GM19099 (cell line): ENCODE results near the gene APBA3.

Source experiments
- POLR2A ChIP-seq: IDR thresholded peaks from 3 replicates; pipeline ENCODE4 v1.6.1; 2011; ENCODE audit warnings: low read depth; ENCODE audit not compliant: insufficient read length; ENCODE audit errors: extremely low read depth

The APBA3 gene

GRCh38 chr19:3796358-3796757 is 34.9 kb upstream of the APBA3 start:
- TF ChIP-seq POLR2A = no peak

- no peak for TF ChIP-seq POLR2A
These were observed 32.3 kb upstream of the APBA3 start for GRCh38 chr19:3793799-3794198.

GRCh38 chr19:3792114-3792513 is 30.6 kb upstream of the APBA3 start:
- no peak for TF ChIP-seq POLR2A

- no peak for TF ChIP-seq POLR2A
These were observed 29.4 kb upstream of the APBA3 start for GRCh38 chr19:3790941-3791340.

- no peak for TF ChIP-seq POLR2A
These were observed 28.8 kb upstream of the APBA3 start for GRCh38 chr19:3790209-3790734.

- no peak for TF ChIP-seq POLR2A
These were observed 27.7 kb upstream of the APBA3 start for GRCh38 chr19:3788996-3789778.

- no peak for TF ChIP-seq POLR2A
These were observed 24.7 kb upstream of the APBA3 start, which contains the start of gene MATK for GRCh38 chr19:3785938-3786824. Gene MATK (minus strand): TSS chr19:3786381. CDS start chr19:3785135, 1,246 bp downstream.

- TF ChIP-seq POLR2A = no peak
These were observed 24.0 kb upstream of the APBA3 start for GRCh38 chr19:3785451-3785937.

GRCh38 chr19:3784607-3785450 is 23.3 kb upstream of the APBA3 start:
- TF ChIP-seq POLR2A = no peak

GRCh38 chr19:3783660-3784584 is 22.4 kb upstream of the APBA3 start:
- no peak for TF ChIP-seq POLR2A

GRCh38 chr19:3782903-3783302 is 21.4 kb upstream of the APBA3 start:
- TF ChIP-seq POLR2A = no peak

- TF ChIP-seq POLR2A = no peak
These were observed 20.8 kb upstream of the APBA3 start for GRCh38 chr19:3782330-3782729.

GRCh38 chr19:3781603-3782002 is 20.1 kb upstream of the APBA3 start:
- TF ChIP-seq POLR2A = no peak

- no peak for TF ChIP-seq POLR2A
These were observed 19.4 kb upstream of the APBA3 start for GRCh38 chr19:3780786-3781304.
